Keratinocyte (primary cell): Measurements from ENCODE around the gene CLDN2.

Source experiments
- EZH2 ChIP-seq: IDR thresholded peaks from one replicate; pipeline ENCODE4 v1.6.1; 2012; ENCODE audit warnings: inconsistent platforms, mild to moderate bottlenecking, low read length, moderate library complexity
- TF ChIP-seq, protein P1 (sequence below), 3 experiments: IDR thresholded peaks in 1 of 3; conservative IDR thresholded peaks in 1 of 3; optimal IDR thresholded peaks in 1 of 3; 2 replicates in 2 of 3; 3 replicates in 1 of 3; pipeline versions ENCODE3 to v1.5.1; 2011; ENCODE audit warnings: low read length in 3 of 3, mild to moderate bottlenecking in 3 of 3, moderate library complexity in 2 of 3, control low read depth in 1 of 3, inconsistent platforms in 1 of 3; ENCODE audit not compliant: insufficient read depth in 2 of 3; ENCODE audit errors: extremely low read depth in 1 of 3

DNA sequence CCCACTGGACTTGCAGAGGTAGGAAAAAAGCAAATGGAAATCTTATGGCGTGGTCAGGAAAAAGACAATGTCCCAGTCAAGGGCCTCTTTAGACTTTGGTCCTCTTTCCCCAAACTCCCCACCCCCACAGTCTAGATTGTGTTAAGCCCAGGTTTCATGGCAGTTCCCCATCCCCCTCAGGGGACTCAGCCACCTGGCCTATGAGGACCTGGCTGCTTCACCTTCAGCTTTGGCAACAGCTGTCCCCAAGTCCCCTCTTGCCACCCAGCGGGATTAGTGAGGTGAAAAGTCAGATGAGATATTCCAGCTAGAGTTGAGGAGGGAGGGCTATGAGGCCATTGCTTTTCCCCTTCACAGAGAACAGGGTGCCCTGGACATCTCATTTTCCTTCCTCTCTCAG lies 17.5 kb upstream of the CLDN2 start:
- TF ChIP-seq, protein P1, sequence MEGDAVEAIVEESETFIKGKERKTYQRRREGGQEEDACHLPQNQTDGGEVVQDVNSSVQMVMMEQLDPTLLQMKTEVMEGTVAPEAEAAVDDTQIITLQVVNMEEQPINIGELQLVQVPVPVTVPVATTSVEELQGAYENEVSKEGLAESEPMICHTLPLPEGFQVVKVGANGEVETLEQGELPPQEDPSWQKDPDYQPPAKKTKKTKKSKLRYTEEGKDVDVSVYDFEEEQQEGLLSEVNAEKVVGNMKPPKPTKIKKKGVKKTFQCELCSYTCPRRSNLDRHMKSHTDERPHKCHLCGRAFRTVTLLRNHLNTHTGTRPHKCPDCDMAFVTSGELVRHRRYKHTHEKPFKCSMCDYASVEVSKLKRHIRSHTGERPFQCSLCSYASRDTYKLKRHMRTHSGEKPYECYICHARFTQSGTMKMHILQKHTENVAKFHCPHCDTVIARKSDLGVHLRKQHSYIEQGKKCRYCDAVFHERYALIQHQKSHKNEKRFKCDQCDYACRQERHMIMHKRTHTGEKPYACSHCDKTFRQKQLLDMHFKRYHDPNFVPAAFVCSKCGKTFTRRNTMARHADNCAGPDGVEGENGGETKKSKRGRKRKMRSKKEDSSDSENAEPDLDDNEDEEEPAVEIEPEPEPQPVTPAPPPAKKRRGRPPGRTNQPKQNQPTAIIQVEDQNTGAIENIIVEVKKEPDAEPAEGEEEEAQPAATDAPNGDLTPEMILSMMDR (optimal IDR thresholded peaks at IDR 0.05 in 1 of 3, IDR thresholded peaks at IDR 0.05 in 1 of 3, conservative IDR thresholded peaks at IDR 0.05 in 1 of 3; ENCODE audit: extremely low read depth in 1 of 3, insufficient read depth in 2 of 3, low read length in 3 of 3), result no peak
- no peak for TF ChIP-seq EZH2
